Psoas muscle (tissue), 8 donors: ENCODE results near the gene EEF1B2. TPM values are rescaled to one million over a fixed set of nuclear protein-coding genes. Genes with fewer than 3 reads are reported as not detected.
"Not testable (repeated sequence)": the region's sequence is repeated elsewhere in the genome, so short reads cannot be mapped to it uniquely, and the experiment has no call there.

Source experiments
- ATAC-seq, 4 donors: fragments of 200-7000 bp; cut with Tn5 transposase; one replicate each; pipeline ENCODE4 v1.9.1; 2020; ENCODE audit warnings: moderate library complexity in 3 of 4, mild to moderate bottlenecking in 2 of 4
- DNase-seq, 2 donors: peaks; one replicate each; pipeline ENCODE4 v3.0.0-alpha.2; 2020
- H3K27ac ChIP-seq: fragments of 200-600 bp; one replicate; pipeline ENCODE4 v1.8.0; 2022
- H3K27me3 ChIP-seq, 3 donors: fragments of 200-600 bp in 1 of 3; one replicate each; pipeline versions ENCODE4 v1.6.1 to v1.8.0; 2013 to 2022; ENCODE audit warnings: low read length in 2 of 3, mild to moderate bottlenecking in 2 of 3, moderate library complexity in 1 of 3; ENCODE audit not compliant: insufficient read depth in 3 of 3
- H3K36me3 ChIP-seq, 2 donors: fragments of 200-600 bp in 1 of 2; one replicate each; pipeline versions ENCODE4 v1.6.1 to v1.8.0; 2013 to 2022; ENCODE audit warnings: low read depth in 1 of 2, mild to moderate bottlenecking in 1 of 2, moderate library complexity in 1 of 2; ENCODE audit not compliant: insufficient read depth in 1 of 2
- H3K4me1 ChIP-seq: fragments of 200-600 bp; one replicate; pipeline ENCODE4 v1.8.0; 2022
- H3K4me3 ChIP-seq: fragments of 200-600 bp; one replicate; pipeline ENCODE4 v1.8.0; 2022; ENCODE audit warnings: mild to moderate bottlenecking
- H3K9me3 ChIP-seq: fragments of 200-600 bp; one replicate; pipeline ENCODE4 v1.8.0; 2022
- CTCF ChIP-seq: fragments of 200-600 bp; IDR thresholded peaks from one replicate; pipeline ENCODE4 v1.8.0; 2022; ENCODE audit warnings: antibody characterized with exemption
- WGBS, 3 donors: extraction: QIAGEN DNeasy Blood & Tissue Kit; methylation state at CpG; one replicate each; pipeline versions ENCODE4 v1.1.6 to v1.1.7; 2013; 5-methylcytosine and 5-hydroxymethylcytosine counted together
- intact Hi-C, 2 donors: fragments of 100-400 bp; cut with DNase I; formaldehyde crosslinking; loops; one replicate each; pipeline versions ENCODE4 v1.11.0 to v1.14.2; 2022
- polyA plus RNA-seq, 3 donors: library from polyadenylated mRNA; stranded (reverse); fragments of 200-250 nt; gene quantifications; one replicate each; pipeline ENCODE4 v1.2.3, GENCODE V29; 2013
- total RNA-seq, 4 donors: library from RNA; stranded (reverse); fragmentation: NEBNext Ultra II Directional in 2 of 4; extraction: Animal tissue kit (Norgen Biotek cat#: 25700) in 2 of 4; gene quantifications; one replicate each; pipeline versions ENCODE4 v1.2.1 to v1.2.4, GENCODE V29; 2021 to 2023
- donor health status: healthy with polysubstance abuse.
- donor health status: DM: no; HTN: no; CAD: no; lungs with moderate emphysema.
- donor health status: Bipolar disorder and iron deficiency.
- donor health status: healthy.
- donor health status: DM: yes; HTN: yes; CAD: no.
- donor health status: DM: no; HTN: no; CAD: no.
- donor health status: DM: no; HTN: no; CAD: no.
- donor health status: DM: yes; HTN: yes; CAD: no.

The EEF1B2 gene
- total and polyA plus RNA-seq, 7 donors = 340 to 1,772 (median 671) TPM

DNA sequence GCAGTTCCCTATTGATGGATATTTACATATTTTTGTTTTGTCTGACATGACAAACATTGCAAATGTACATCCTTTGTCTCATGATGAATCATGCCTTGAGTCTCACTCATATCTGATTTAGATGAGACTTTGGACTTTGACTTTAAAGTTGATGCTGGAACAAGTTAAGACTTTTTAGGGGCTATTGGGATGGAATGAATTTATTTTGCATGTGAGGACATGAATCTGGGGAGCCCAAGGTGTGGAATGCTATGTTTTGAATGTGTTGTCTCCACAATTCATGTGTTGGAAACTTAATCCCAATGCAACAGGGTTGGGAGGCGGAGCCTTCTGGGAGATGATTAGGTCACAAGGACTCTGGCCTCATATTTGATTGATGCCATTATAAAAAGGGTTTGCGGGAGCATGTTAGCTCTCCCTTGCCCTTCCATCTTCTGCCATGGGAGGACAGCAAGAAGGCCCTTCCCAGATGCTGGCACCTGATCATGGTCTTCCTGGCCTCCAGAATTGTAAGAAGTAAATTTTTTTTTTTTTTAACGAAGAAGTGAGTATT is 44.6 kb upstream of the EEF1B2 start:
- ATAC-seq = no peak
- no peak for DNase-seq
- Histone ChIP-seq H3K27ac (no peak overlapping the region), H3K27me3 (no peaks in the 10 kb centered on the region), H3K36me3 (peaks cover 5 to 69% of the 10 kb centered on the region in 2 donors), H3K4me3 (no peak overlapping the region), H3K9me3 (no peaks in the 10 kb centered on the region), H3K4me1 (no peaks in the 10 kb centered on the region)
- no peak for TF ChIP-seq CTCF
- intact Hi-C loops = no loop called here
- WGBS, 3 donors = 99% methylated on average over 3 of the region's 3 CpGs

DNA sequence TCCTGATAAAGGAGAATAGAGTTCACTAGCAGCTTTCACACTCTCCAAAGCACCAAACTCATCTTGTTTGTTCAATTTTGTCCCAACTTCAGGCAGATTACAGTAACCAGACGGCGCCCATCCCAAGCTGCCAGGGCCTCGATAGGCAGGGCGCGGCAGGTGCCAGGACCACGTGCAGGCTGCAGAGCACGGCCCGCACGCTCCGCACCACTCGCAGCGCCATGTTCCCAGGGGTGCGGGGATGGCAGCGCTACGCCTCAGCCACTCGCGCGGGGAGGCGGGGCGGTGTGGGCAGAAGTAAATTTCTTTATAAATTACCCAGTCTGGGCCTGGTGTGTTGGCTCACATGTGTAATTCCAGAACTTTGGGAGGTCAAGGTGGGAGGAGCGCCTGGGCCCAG is 43.4 kb upstream of the EEF1B2 start:
- TF ChIP-seq CTCF = no peak
- H3K9me3 ChIP-seq = no peaks in the 10 kb centered on the region
- H3K4me3 ChIP-seq = no peak overlapping the region
- intact Hi-C loops = no loop called here
- no peaks in the 10 kb centered on the region for H3K27me3 ChIP-seq
- H3K27ac ChIP-seq = no peak overlapping the region
- ATAC-seq = no peak
- WGBS, 3 donors = 92 to 96% (median 95%) methylated on average over 21 of the region's 21 CpGs
- DNase-seq = no peak
- no peaks in the 10 kb centered on the region for H3K4me1 ChIP-seq
- H3K36me3 ChIP-seq = peaks cover 9 to 81% of the 10 kb centered on the region in 2 donors

GRCh38 chr2:206122569-206122968 is 37.1 kb upstream of the EEF1B2 start:
- H3K27ac ChIP-seq, H3K4me3 ChIP-seq, intact Hi-C loops, ATAC-seq, H3K27me3 ChIP-seq, H3K9me3 ChIP-seq, DNase-seq, H3K4me1 ChIP-seq: not testable (repeated sequence)
- H3K36me3 ChIP-seq = peaks cover 19 to 88% of the 10 kb centered on the region in 2 donors
- 94 to 100% (median 99%) methylated on average over 3 of the region's 3 CpGs for WGBS, 3 donors

- H3K27me3 ChIP-seq = no peaks in the 10 kb centered on the region
- H3K4me3 ChIP-seq = no peak overlapping the region
- no peaks in the 10 kb centered on the region for H3K4me1 ChIP-seq
- DNase-seq = no peak
- peaks cover 13 to 100% of the 10 kb centered on the region in 2 donors for H3K36me3 ChIP-seq
- no peaks in the 10 kb centered on the region for H3K9me3 ChIP-seq
- no peak overlapping the region for H3K27ac ChIP-seq
- no peak for TF ChIP-seq CTCF
- intact Hi-C loops = no loop called here
- no peak for ATAC-seq
Observed at GRCh38 chr2:206125901-206126300, 33.8 kb upstream of the EEF1B2 start.

- intact Hi-C loops = no loop called here
- H3K4me3 ChIP-seq = no peak overlapping the region
- no peak for ATAC-seq
Observed at GRCh38 chr2:206127656-206128055, 32.0 kb upstream of the EEF1B2 start.

More at GRCh38 chr2:206127656-206128055, 32.0 kb upstream of the EEF1B2 start:
- TF ChIP-seq CTCF = no peak
- Histone ChIP-seq H3K27me3 (no peaks in the 10 kb centered on the region), H3K4me1 (no peaks in the 10 kb centered on the region), H3K9me3 (no peaks in the 10 kb centered on the region), H3K36me3 (peaks cover 0 to 100% of the 10 kb centered on the region in 2 donors), H3K27ac (no peak overlapping the region)
- no peak for DNase-seq
